A673 (cell line): ENCODE data around the gene C10orf90.

Experiments
- EZH2 ChIP-seq: fragments of 200-600 bp; sonication (generic); IDR thresholded peaks from 2 replicates; pipeline ENCODE4 v1.6.1; 2017; ENCODE audit warnings: borderline replicate concordance, low read depth, mild to moderate bottlenecking, mixed read lengths, antibody characterized with exemption, low read length; ENCODE audit not compliant: poor library complexity, severe bottlenecking
- TF ChIP-seq, protein P1 (sequence below): fragments of 300-800, 200-600 bp; sonication (generic); conservative IDR thresholded peaks from 2 replicates; pipeline ENCODE4 v1.5.1; 2017; ENCODE audit warnings: low read depth, mild to moderate bottlenecking, antibody characterized with exemption, low read length, moderate library complexity, mixed read lengths

DNA sequence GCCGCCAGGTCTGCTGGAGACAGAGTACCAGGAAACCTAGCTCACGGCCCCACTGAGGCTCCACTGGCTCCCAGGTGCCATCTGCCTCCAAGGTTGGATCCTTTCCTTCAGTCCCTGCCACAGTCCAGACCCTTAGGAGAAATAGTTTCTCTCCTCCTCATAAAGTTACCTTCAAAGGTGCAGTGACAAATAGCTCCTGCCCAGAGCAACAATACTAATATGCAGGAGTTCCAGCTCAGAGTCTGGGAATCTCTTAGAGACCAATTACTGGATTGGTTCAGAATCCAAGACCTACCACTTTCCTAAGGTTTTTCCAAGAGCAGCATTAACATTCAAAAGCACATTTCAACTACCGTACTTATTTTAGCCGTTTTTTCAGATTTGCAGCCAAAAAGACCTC, 241.2 kb downstream of the C10orf90 start:
- TF ChIP-seq, protein P1, sequence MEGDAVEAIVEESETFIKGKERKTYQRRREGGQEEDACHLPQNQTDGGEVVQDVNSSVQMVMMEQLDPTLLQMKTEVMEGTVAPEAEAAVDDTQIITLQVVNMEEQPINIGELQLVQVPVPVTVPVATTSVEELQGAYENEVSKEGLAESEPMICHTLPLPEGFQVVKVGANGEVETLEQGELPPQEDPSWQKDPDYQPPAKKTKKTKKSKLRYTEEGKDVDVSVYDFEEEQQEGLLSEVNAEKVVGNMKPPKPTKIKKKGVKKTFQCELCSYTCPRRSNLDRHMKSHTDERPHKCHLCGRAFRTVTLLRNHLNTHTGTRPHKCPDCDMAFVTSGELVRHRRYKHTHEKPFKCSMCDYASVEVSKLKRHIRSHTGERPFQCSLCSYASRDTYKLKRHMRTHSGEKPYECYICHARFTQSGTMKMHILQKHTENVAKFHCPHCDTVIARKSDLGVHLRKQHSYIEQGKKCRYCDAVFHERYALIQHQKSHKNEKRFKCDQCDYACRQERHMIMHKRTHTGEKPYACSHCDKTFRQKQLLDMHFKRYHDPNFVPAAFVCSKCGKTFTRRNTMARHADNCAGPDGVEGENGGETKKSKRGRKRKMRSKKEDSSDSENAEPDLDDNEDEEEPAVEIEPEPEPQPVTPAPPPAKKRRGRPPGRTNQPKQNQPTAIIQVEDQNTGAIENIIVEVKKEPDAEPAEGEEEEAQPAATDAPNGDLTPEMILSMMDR: no peak
- no peak for TF ChIP-seq EZH2
